Mucosa of descending colon (tissue), 3 donors: ENCODE measurements around the gene SYTL2. TPM values are rescaled to one million over a fixed set of nuclear protein-coding genes. Genes with fewer than 3 reads are reported as not detected.

Experiments
- ATAC-seq: fragments of 200-7000 bp; cut with Tn5 transposase; one replicate; pipeline ENCODE4 v1.9.1; 2020; ENCODE audit warnings: mild to moderate bottlenecking, moderate library complexity
- DNase-seq, 3 donors: peaks; one replicate each; pipeline ENCODE4 v3.0.0-alpha.2; 2020
- H3K36me3 ChIP-seq: fragments of 200-600 bp; one replicate; pipeline ENCODE4 v1.8.0; 2021; ENCODE audit warnings: low read depth, mild to moderate bottlenecking
- H3K4me1 ChIP-seq: fragments of 200-600 bp; one replicate; pipeline ENCODE4 v1.8.0; 2021; ENCODE audit warnings: low read depth, mild to moderate bottlenecking
- H3K4me3 ChIP-seq: fragments of 200-600 bp; one replicate; pipeline ENCODE4 v1.8.0; 2021; ENCODE audit warnings: mild to moderate bottlenecking
- H3K9me3 ChIP-seq: fragments of 200-600 bp; one replicate; pipeline ENCODE4 v1.8.0; 2021; ENCODE audit warnings: mild to moderate bottlenecking
- CTCF ChIP-seq: fragments of 200-600 bp; IDR thresholded peaks from one replicate; pipeline ENCODE4 v1.8.0; 2022; ENCODE audit warnings: antibody characterized with exemption, mild to moderate bottlenecking
- intact Hi-C, 2 donors: fragments of 100-400 bp; cut with DNase I in 1 of 2; cut with micrococcal nuclease in 1 of 2; formaldehyde crosslinking; loops; one replicate each; pipeline versions ENCODE4 v1.11.0 to v1.11.1; 2022; cut with DNase I, micrococcal nuclease
- total RNA-seq, 3 donors: library from RNA; stranded (reverse); fragmentation: NEBNext Ultra II Directional in 2 of 3; extraction: Animal tissue kit (Norgen Biotek cat#: 25700) in 2 of 3; gene quantifications; one replicate each; pipeline versions ENCODE4 v1.2.1 to v1.2.4, GENCODE V29; 2021 to 2023
- donor health status: DM: no; HTN: no; CAD: no; lungs with moderate emphysema.
- donor health status: DM: no; HTN: no; CAD: no.
- donor health status: DM: no; HTN: yes; CAD: no.

SYTL2 gene
- total RNA-seq, 3 donors from 2014 or later, result 150 to 502 (median 282) TPM

- no peaks in the 10 kb centered on the region for H3K36me3 ChIP-seq
Observed at GRCh38 chr11:85685820-85686459, 125.0 kb downstream of the SYTL2 start, which contains the start of gene CCDC89. Gene CCDC89 (minus strand): TSS chr11:85686195. CDS start chr11:85686130, 65 bp downstream.

GRCh38 chr11:85685125-85685819 is 125.7 kb downstream of the SYTL2 start:
- TF ChIP-seq CTCF, result no peak
- peak; percentile 37 for ATAC-seq
- Histone ChIP-seq H3K4me1 (no peaks in the 10 kb centered on the region), H3K36me3 (no peaks in the 10 kb centered on the region), H3K9me3 (no peaks in the 10 kb centered on the region), H3K4me3 (no peak overlapping the region)
- DNase-seq, result peak in 2 of 3 donors; percentile 31 to 54
- intact Hi-C loops, result no loop called here

More at GRCh38 chr11:85685820-85686459, 125.0 kb downstream of the SYTL2 start, which contains the start of gene CCDC89:
- Histone ChIP-seq H3K4me3 (no peak within 1 kb of the TSS), H3K4me1 (no peaks in the 10 kb centered on the region), H3K9me3 (no peaks in the 10 kb centered on the region)
- ATAC-seq, result peak; percentile 74
- TF ChIP-seq CTCF, result no peak
- intact Hi-C loops, result no loop called here
- DNase-seq, result peak; percentile 45 to 66 (median 61)

- H3K4me1 ChIP-seq, result no peaks in the 10 kb centered on the region
- TF ChIP-seq CTCF, result no peak
- no peaks in the 10 kb centered on the region for H3K36me3 ChIP-seq
- intact Hi-C loops, result no loop called here
- ATAC-seq, result peak; percentile 61
- H3K9me3 ChIP-seq, result no peaks in the 10 kb centered on the region
- DNase-seq, result peak; percentile 58 to 72 (median 68)
- H3K4me3 ChIP-seq, result peak overlapping the region; percentile 15
Observed at GRCh38 chr11:85682330-85683305, 128.3 kb downstream of the SYTL2 start.

GRCh38 chr11:85680897-85681296 is 130.0 kb downstream of the SYTL2 start:
- no peak for ATAC-seq
- intact Hi-C loops, result no loop called here
- Histone ChIP-seq H3K4me1 (no peaks in the 10 kb centered on the region), H3K4me3 (no peak overlapping the region), H3K9me3 (no peaks in the 10 kb centered on the region), H3K36me3 (no peaks in the 10 kb centered on the region)
- DNase-seq, result no peak
- no peak for TF ChIP-seq CTCF

GRCh38 chr11:85679576-85679975 is 131.4 kb downstream of the SYTL2 start:
- intact Hi-C loops, result no loop called here
- DNase-seq (no peak), ATAC-seq (no peak)
- no peak overlapping the region for H3K4me3 ChIP-seq
- H3K4me1 ChIP-seq, result no peaks in the 10 kb centered on the region
- TF ChIP-seq CTCF, result no peak
- no peaks in the 10 kb centered on the region for H3K36me3 ChIP-seq
- H3K9me3 ChIP-seq, result no peaks in the 10 kb centered on the region
